ENCODE results near the gene TENM4.
"Not testable (repeated sequence)": the region's sequence is repeated elsewhere in the genome, so short reads cannot be mapped to it uniquely, and the experiment has no call there.

TENM4 gene

GRCh38 chr11:78615724-78616123 is 825.1 kb downstream of the TENM4 start:
- no peak for DNase-seq

GRCh38 chr11:78613378-78613813 is 827.4 kb downstream of the TENM4 start:
- no peak for DNase-seq

- DNase-seq = no peak
Observed at GRCh38 chr11:78612721-78613377, 828.0 kb downstream of the TENM4 start.

- DNase-seq = not testable (repeated sequence)
Observed at GRCh38 chr11:78609321-78609720, 831.5 kb downstream of the TENM4 start.

- DNase-seq = no peak
Observed at GRCh38 chr11:78607696-78608095, 833.1 kb downstream of the TENM4 start.

GRCh38 chr11:78606667-78607066 is 834.2 kb downstream of the TENM4 start:
- no peak for DNase-seq

DNA sequence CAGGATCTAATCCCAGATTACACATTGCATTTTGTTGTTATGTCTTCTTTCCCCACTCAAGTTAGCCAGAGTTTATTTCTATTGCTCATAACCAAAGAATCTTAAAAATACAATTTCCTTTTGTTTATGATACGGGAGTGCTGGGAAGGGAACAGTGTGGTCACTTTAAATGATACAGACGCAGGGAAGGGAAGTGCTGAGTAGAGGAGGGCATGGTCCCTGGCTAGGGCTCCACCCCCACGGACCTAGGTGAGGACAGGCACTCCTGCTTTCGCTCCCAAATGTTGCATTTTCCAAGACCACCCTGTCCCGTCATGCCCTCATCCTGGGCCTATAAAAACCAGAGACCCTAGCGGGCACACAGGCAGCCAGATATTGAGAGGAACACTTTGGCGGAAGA is 835.5 kb downstream of the TENM4 start:
- no peak for DNase-seq

DNA sequence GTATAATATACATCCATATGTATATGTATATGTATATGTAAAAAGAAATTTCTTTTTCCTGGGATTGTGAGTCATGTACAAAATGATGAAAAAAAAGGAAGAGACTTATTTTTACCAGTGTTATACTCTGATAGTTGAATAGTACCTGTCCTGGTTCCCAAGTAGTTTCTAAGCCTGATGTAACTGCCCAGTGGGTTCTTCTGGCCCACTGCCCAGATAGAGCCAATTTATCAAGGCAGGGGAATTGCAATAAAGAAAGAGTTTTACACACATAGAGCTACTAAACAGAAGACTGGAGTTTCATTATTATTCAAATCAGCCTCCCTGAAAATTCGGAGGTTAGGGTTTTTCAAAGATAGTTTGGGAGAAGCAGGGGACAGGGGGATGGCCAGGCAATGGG is 837.0 kb downstream of the TENM4 start:
- DNase-seq = no peak
